Measurements from ENCODE around the gene HDAC4.

Gene HDAC4

GRCh38 chr2:239029958-239030357, 370.9 kb downstream of the HDAC4 start:
- DNase-seq, result no peak

DNA sequence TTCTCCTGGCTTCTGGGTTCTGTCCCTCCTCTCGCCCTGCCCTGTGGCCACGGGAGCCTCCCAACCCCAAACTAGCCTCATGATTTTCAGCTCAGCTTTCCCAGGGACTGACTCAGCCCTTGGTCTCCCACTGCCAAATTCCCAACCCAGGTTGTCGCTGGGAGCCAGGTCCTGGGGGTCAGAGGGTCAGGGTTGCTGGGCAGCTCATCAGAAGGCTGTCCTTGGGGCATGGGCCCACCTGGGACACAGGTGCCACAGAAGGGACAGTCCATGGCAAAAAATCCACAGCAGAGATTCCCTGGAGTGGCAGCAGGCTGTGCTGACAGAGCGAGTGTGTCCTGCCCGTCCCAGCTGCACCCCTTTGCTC, 372.6 kb downstream of the HDAC4 start:
- no peak for DNase-seq

GRCh38 chr2:239027391-239028252, 373.2 kb downstream of the HDAC4 start:
- DNase-seq, result no peak

GRCh38 chr2:239026711-239027361, 374.0 kb downstream of the HDAC4 start:
- DNase-seq, result no peak

- no peak for DNase-seq
Measured at GRCh38 chr2:239025951-239026461, 374.8 kb downstream of the HDAC4 start.

- DNase-seq, result no peak
Measured at GRCh38 chr2:239025096-239025801, 375.6 kb downstream of the HDAC4 start.

- no peak for DNase-seq
Measured at GRCh38 chr2:239024226-239024625, 376.6 kb downstream of the HDAC4 start.

- no peak for DNase-seq
Measured at GRCh38 chr2:239022437-239023260, 378.2 kb downstream of the HDAC4 start.

DNA sequence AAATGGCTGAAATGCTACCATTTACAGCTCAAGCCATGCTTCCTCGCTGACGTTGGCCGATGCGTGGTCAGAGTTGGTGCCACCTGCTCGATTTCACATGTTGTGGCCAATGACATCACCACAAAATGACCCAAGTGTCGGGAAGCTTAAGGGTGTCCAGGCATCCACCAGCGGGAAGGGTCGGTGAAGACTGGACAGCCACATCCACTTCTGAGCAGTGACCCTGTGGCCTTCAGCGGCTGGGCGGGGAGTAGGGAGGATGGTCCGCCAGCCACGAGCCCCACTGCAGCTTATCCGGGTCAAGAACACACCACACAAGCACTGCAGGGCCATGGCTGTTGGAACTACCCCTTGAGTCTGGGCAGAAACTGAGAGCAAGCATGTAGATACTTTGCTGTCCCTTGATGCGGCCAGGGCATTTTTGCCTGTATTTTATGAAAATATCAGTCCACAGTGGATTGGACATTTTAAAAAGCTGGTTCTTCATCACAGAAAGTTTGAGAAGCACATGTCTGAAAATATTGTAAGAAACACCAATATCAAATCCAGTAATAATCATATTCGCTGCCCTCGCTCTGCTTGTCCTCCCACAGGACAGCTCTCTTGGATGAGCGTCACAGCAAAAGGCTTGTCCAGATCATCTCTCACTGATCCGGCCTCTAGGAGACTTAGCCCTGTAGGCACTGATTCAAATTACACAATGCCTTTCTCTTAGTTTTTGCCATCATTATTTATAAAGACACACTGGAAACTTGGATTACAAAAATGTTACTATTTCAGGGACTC, 379.0 kb downstream of the HDAC4 start:
- DNase-seq, result no peak

DNA sequence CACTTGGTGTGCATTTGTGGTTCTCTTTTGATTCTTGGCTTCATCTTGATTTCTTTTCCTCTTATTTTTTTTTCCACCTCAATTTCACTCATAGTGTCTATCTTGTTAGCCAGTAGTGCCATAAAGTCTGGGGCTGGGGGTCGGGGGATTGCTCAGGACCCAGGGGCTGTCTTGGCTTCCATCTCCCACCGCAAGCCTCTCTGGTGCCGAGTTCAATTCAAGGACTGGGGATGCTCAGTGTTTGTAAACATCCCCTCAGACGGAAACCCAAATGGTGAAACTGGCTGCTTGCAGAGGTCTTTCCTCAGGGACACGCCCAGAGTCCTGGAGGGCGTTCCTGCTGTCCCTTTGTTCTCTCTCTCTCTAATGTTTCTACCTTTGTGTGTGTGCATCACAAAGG, 379.6 kb downstream of the HDAC4 start:
- DNase-seq, result no peak

GRCh38 chr2:239020541-239021041, 380.2 kb downstream of the HDAC4 start:
- DNase-seq, result no peak

DNA sequence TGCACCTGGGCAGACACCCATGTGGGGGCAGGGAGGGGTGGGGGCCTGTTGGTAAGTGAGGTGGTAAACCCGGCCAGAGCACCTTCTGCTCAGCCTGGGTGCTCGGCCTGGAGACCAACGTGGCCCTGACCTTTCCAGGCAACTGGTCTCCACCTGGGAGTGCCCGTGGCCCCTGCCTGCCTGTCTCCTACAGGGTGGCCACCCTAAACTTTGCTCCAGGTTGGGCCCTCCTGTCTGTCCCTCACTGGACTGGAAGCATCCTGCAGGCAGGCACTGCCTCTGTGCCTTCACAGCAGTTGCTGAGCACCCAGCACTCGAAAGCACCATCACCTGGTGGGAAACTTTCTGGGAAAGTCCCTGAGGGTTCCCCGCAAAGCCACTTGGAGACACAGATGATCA, 381.6 kb downstream of the HDAC4 start:
- DNase-seq, result no peak

- no peak for DNase-seq
Measured at GRCh38 chr2:239018271-239019182, 382.3 kb downstream of the HDAC4 start.

DNA sequence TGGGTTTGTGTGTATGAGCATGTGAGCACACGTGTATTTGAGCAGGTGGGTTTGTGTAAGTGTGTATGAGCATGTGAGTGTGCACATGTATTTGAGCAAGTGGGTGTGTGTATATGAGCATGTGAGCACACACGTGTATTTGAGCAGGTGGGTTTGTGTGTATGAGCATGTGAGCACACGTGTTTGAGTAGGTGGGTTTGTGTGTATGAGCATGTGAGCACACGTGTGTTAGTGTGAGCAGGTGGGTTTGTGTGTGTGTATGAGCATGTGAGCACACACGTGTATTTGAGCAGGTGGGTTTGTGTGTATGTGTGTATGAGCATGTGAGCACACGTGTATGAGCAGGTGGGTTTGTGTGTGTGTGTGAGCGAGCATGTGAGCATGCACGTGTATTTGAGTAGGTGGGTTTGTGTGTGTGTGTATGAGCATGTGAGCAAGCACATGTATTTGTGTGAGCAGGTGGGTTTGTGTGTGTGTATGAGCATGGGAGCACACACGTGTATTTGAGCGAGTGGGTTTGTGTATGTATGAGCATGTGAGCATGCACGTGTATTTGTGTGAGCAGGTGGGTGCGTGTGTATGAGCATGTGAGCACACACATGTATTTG, 383.2 kb downstream of the HDAC4 start:
- DNase-seq, result no peak

- no peak for DNase-seq
Measured at GRCh38 chr2:239015901-239016675, 384.7 kb downstream of the HDAC4 start.

DNA sequence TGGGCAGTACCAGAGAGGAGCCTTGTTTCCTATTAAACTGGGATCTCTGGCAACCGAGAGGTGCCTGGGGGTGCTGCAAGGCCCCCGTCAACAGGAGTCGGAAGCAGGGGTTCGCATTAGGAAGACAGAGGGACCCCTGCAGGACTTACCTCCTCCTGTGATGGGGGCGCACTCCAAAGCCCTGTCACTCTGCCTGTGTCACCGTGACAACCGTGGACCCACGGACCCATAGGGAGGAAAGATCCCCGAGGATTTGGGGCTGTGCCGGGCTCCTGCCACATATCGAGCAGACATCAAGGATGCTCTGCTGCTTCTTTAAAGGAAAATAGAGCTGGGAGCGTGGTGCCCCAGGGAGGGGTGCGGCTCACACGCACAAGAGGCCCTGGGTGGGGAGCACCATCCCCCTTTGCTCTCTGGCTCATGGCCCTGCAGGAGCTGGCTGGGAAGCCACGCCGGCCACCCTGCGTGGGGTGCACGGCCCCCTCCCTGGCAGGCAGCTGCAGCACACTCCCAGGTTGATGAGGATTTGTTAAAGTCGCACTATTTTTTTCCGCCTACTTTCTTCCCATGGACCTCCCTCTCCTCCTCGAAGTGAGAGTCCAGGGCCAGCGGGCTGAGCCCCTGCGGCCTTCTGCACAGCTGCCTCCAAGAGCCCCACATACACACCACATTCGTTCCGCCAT, 385.5 kb downstream of the HDAC4 start:
- DNase-seq, result no peak

DNA sequence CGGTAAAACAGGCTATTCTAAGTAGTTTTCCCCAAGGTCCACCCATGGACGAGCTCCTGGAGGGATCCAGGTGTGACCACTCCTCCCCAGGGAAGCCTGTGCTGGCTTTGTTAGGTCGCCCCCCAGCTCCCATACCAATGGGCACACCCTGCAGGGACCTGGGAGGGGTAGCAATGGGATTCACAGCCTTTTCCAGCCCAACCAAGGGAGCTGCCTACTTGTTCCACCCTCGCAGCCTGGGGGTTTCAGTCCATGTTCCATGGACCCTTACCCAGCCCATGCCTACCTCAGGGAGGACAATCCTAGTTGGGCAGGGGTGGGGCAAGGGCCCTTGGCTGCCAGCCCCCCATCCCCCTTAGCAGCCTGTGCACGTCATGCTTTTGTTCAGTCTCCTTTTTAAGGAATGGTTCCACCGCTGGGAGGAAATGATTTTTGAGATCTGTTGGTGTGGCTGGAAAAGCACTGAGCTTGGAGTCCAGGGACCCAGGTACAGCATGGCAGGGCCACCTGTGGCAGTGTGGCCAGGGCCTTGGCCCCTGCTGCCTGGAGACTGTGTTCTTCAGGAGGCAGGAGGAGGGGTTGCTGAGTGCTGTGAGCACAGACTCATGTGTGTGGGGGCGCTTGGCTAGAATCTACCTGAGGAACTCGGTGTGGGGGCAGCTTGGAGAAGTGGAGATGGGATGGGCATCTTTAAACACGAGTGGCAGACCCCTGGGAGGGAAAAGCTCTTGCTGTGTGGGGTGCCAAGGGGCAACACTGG, 386.2 kb downstream of the HDAC4 start:
- DNase-seq, result no peak

DNA sequence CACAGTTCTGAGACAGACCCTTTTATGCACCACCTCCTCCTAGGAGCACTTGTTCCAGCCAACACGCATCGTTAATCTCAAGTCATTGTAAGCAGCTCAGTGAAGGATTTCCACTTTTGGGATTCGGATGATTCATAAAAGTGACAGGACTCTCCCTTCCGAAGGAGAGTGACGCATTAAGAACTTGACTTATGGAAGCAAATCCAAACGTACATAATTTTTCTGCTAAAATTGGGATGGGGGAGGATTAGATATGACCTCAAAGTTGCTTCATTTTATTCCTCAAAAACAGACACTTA, 387.2 kb downstream of the HDAC4 start:
- DNase-seq, result no peak
